ENCODE data around the gene MAP4K5. TPM values are rescaled to one million over a fixed set of nuclear protein-coding genes. Genes with fewer than 3 reads are reported as not detected.

The MAP4K5 gene
- total and polyA plus RNA-seq, 2 of the 4 experiments (the other 2 are of a cell fraction): 33.1 to 46.1 TPM

GRCh38 chr14:50423529-50423928 lies 108.8 kb downstream of the MAP4K5 start:
- ChIA-PET POLR2A (ENCODE audit: unreplicated experiment) (no interaction called here), CTCF (interaction anchor here (1.2 to 1.6 kb wide), 2 partner anchors 81 to 103 kb away, joined by 3 to 5 read pairs; no protein-coding TSS in a partner anchor)
- no peaks in the 10 kb centered on the region for H3K27me3 ChIP-seq (ENCODE audit: control insufficient read depth, insufficient read depth, low read length)
- peaks cover 20% of the 10 kb centered on the region for H3K36me3 ChIP-seq (ENCODE audit: control insufficient read depth, insufficient read depth, low read length)
- no peak overlapping the region for H3K56ac ChIP-seq (ENCODE audit: extremely low read depth, insufficient read depth, low read length)
- no peak for DNase-seq
- no peak overlapping the region for H4K91ac ChIP-seq (ENCODE audit: insufficient read depth, low read depth, low read length)
- no peak overlapping the region for H3K4me2 ChIP-seq (ENCODE audit: low read depth, low read length)
- H3K23ac ChIP-seq (ENCODE audit: low read depth, low read length): no peak overlapping the region
- BruUV-seq (replicated peaks): no TSS peak
- WGBS, 2 experiments (ENCODE audit: extremely low coverage in 2 of 2, insufficient read length in 1 of 2): 100% methylated on average over 1 of the region's 3 CpGs; no CpG with 5 or more reads in 1 of the 2 experiments
- H2BK120ac ChIP-seq (ENCODE audit: low read depth, low read length): no peak overlapping the region
- dilution Hi-C loops (cut with HindIII; ENCODE audit: low sequenced_read_pairs, unreplicated experiment) (no loop called here), intact Hi-C loops (cut with micrococcal nuclease) (no loop called here), in situ Hi-C loops (cut with MboI; ENCODE audit: low sequenced_read_pairs) (no loop called here)
- H4K5ac ChIP-seq (ENCODE audit: low read depth, low read length): no peak overlapping the region
- no peak overlapping the region for H2BK15ac ChIP-seq (ENCODE audit: low read depth, low read length)
- H2AK5ac ChIP-seq (ENCODE audit: low read depth, low read length): no peak overlapping the region
- no peaks in the 10 kb centered on the region for H3K9me3 ChIP-seq (ENCODE audit: control insufficient read depth, insufficient read depth, low read length)
- TF ChIP-seq MXI1 (IDR thresholded peaks at IDR 0.05; ENCODE audit: borderline replicate concordance, low read depth, low read length): no peak
- no peak for TF ChIP-seq USF2 (IDR thresholded peaks at IDR 0.05; ENCODE audit: low read depth, low read length)
- no peak for TF ChIP-seq RAD21 (IDR thresholded peaks at IDR 0.05; ENCODE audit: low read length)
- TF ChIP-seq RCOR1 (IDR thresholded peaks at IDR 0.05; ENCODE audit: insufficient replicate concordance, low read length): no peak
- no peak for TF ChIP-seq FOS (IDR thresholded peaks at IDR 0.05; ENCODE audit: low read depth, low read length)
- no peak overlapping the region for H3K4ac ChIP-seq (ENCODE audit: low read depth, low read length)
- H4K20me1 ChIP-seq (ENCODE audit: insufficient read depth, low read length): no peaks in the 10 kb centered on the region
- H4K8ac ChIP-seq (ENCODE audit: low read depth in 2 of 2, low read length in 2 of 2): no peak overlapping the region
- H3K79me1 ChIP-seq (ENCODE audit: low read depth in 1 of 2, low read length in 2 of 2): peaks cover 0 to 4% of the 10 kb centered on the region in 2 experiments; a peak in 3 of 4 replicates
- no peaks in the 10 kb centered on the region for H3K9me1 ChIP-seq (ENCODE audit: insufficient read depth, low read length)
- no peak overlapping the region for H3K27ac ChIP-seq (ENCODE audit: insufficient read depth, low read length)
- H2BK20ac ChIP-seq (ENCODE audit: low read depth, low read length): no peak overlapping the region
- ATAC-seq (ENCODE audit: low read depth): no peak
- no peak overlapping the region for H3K14ac ChIP-seq (replicated peaks; ENCODE audit: low read depth, low read length)
- no peak overlapping the region for H2AK9ac ChIP-seq (replicated peaks; ENCODE audit: low read depth, low read length, poor library complexity)
- H3K4me1 ChIP-seq (ENCODE audit: control insufficient read depth, insufficient read depth, low read length): no peaks in the 10 kb centered on the region
- no peak overlapping the region for H2AFZ ChIP-seq (replicated peaks; ENCODE audit: low read length, poor library complexity)
- no peak overlapping the region for H2BK5ac ChIP-seq (ENCODE audit: low read depth, low read length, poor library complexity, severe bottlenecking)
- H3K4me3 ChIP-seq (ENCODE audit: insufficient read depth, low read depth, low read length): no peak overlapping the region
- no peak overlapping the region for H3K18ac ChIP-seq (ENCODE audit: low read depth, low read length)
- no peak overlapping the region for H3K9ac ChIP-seq (ENCODE audit: low read depth, low read length)

Measured in IMR-90 (cell line).